ENCODE results near the gene NAP1L4. TPM values are rescaled to one million over a fixed set of nuclear protein-coding genes. Genes with fewer than 3 reads are reported as not detected.

Gene NAP1L4
- total RNA-seq = 100 to 1,000 TPM in 6 of 7 donors, 10 to 100 TPM in 1; 71.3 to 136 (median 102) TPM
- polyA plus RNA-seq = 100 to 1,000 TPM in 1 of 2 donors, 10 to 100 TPM in 1; 54.4 to 112 TPM
- long read RNA-seq, donor 1, transcript NAP1L4-222 (15 exons, 2,479 nt) = major isoform, 241 of 491 reads
- long read RNA-seq, donor 1, transcript NAP1L4-201 (16 exons, 2,511 nt) = minor isoform, 135 of 491 reads
- long read RNA-seq, donor 1, partial matches to known transcripts = 42 of 491 reads
- long read RNA-seq, donor 1, other reads (novel, unspliced or antisense) = 73 of 491 reads
- long read RNA-seq, donor 2, transcript NAP1L4-201 (16 exons, 2,511 nt) = minor isoform, 11 of 68 reads
- long read RNA-seq, donor 2, transcript NAP1L4-222 (15 exons, 2,479 nt) = major isoform, 23 of 68 reads
- long read RNA-seq, donor 2, partial matches to known transcripts = 32 of 68 reads
- long read RNA-seq, donor 2, other reads (novel, unspliced or antisense) = 0 of 68 reads
- long read RNA-seq, donor 3, transcript NAP1L4-222 (15 exons, 2,479 nt) = major isoform, 83 of 194 reads
- long read RNA-seq, donor 3, transcript NAP1L4-201 (16 exons, 2,511 nt) = minor isoform, 37 of 194 reads
- long read RNA-seq, donor 3, partial matches to known transcripts = 4 of 194 reads
- long read RNA-seq, donor 3, other reads (novel, unspliced or antisense) = 69 of 194 reads

- peak within 1 kb of the TSS; percentile 91 to 92 for H3K27ac ChIP-seq
- 0% methylated on average over 43 to 77 of the region's 77 CpGs for WGBS, 3 donors
- H3K4me3 ChIP-seq = peak within 1 kb of the TSS; percentile 90
- no peaks in the 10 kb centered on the region for H3K9me3 ChIP-seq
- peaks cover 9% of the 10 kb centered on the region for H3K4me1 ChIP-seq (ENCODE audit: insufficient read depth)
- H3K36me3 ChIP-seq = no peaks in the 10 kb centered on the region
- DNase-seq = peak; percentile 95 to 98 (median 96)
- no peaks in the 10 kb centered on the region for H3K27me3 ChIP-seq
- intact Hi-C loops (cut with DNase I) = no loop called here
- TF ChIP-seq EP300 (IDR thresholded peaks at IDR 0.05) (no peak), POLR2A (IDR thresholded peaks at IDR 0.05) (peak; percentile 58)
Measured at GRCh38 chr11:2992234-2992996, at the start of gene NAP1L4. TSS of gene NAP1L4 (minus strand) at chr11:2992329. CDS start at chr11:2979220, 13,109 bp downstream.

GRCh38 chr11:3040881-3041280 is 48.8 kb upstream of the NAP1L4 start:
- Histone ChIP-seq H3K4me3 (no peak overlapping the region), H3K4me1 (ENCODE audit: insufficient read depth) (no peaks in the 10 kb centered on the region), H3K27ac (no peak overlapping the region), H3K9me3 (no peaks in the 10 kb centered on the region), H3K27me3 (no peaks in the 10 kb centered on the region), H3K36me3 (no peaks in the 10 kb centered on the region)
- intact Hi-C loops (cut with DNase I) = loop anchor here in 1 of 4 donors (10.0 kb wide), 1 partner anchor 364 kb away; no protein-coding TSS in a partner anchor
- WGBS, 3 donors = 87 to 91% (median 90%) methylated on average over 9 of the region's 9 CpGs
- DNase-seq = no peak
- TF ChIP-seq EP300 (IDR thresholded peaks at IDR 0.05) = no peak
- no peak for TF ChIP-seq CTCF (IDR thresholded peaks at IDR 0.05)
- TF ChIP-seq POLR2A (IDR thresholded peaks at IDR 0.05) = no peak

GRCh38 chr11:3037945-3038271 is 45.8 kb upstream of the NAP1L4 start:
- H3K36me3 ChIP-seq = no peaks in the 10 kb centered on the region
- no peak for TF ChIP-seq EP300 (IDR thresholded peaks at IDR 0.05)
- no peak for TF ChIP-seq CTCF (IDR thresholded peaks at IDR 0.05)
- no peak for TF ChIP-seq POLR2A (IDR thresholded peaks at IDR 0.05)
- H3K27me3 ChIP-seq = no peaks in the 10 kb centered on the region
- DNase-seq = no peak
- no peaks in the 10 kb centered on the region for H3K4me1 ChIP-seq (ENCODE audit: insufficient read depth)
- H3K9me3 ChIP-seq = no peaks in the 10 kb centered on the region
- no peak overlapping the region for H3K27ac ChIP-seq
- H3K4me3 ChIP-seq = no peak overlapping the region
- WGBS, 3 donors = 77 to 82% (median 81%) methylated on average over 12 of the region's 12 CpGs
- intact Hi-C loops (cut with DNase I) = loop anchor here (5.0 to 10.0 kb wide), 3 partner anchors 54 to 179 kb away; partner anchors contain the start of gene MRGPRG (in 1 of the 4)

- Histone ChIP-seq H3K27me3 (no peaks in the 10 kb centered on the region), H3K4me1 (ENCODE audit: insufficient read depth) (no peaks in the 10 kb centered on the region), H3K36me3 (no peaks in the 10 kb centered on the region), H3K27ac (no peak overlapping the region), H3K9me3 (no peaks in the 10 kb centered on the region), H3K4me3 (no peak overlapping the region)
- intact Hi-C loops (cut with DNase I) = loop anchor here (5.0 to 10.0 kb wide), 3 partner anchors 55 to 180 kb away; partner anchors contain the start of gene MRGPRG (in 1 of the 4)
- TF ChIP-seq POLR2A (IDR thresholded peaks at IDR 0.05) = no peak
- TF ChIP-seq CTCF (IDR thresholded peaks at IDR 0.05) = peak; percentile 27 to 58 (median 44)
- TF ChIP-seq EP300 (IDR thresholded peaks at IDR 0.05) = no peak
- DNase-seq = peak; percentile 60 to 86 (median 74)
- 56 to 59% (median 58%) methylated on average over 24 of the region's 24 CpGs for WGBS, 3 donors
Measured at GRCh38 chr11:3037040-3037944, 45.2 kb upstream of the NAP1L4 start.
